PC-9 (cell line): ENCODE results near the gene PRKCH. TPM values are rescaled to one million over a fixed set of nuclear protein-coding genes. Genes with fewer than 3 reads are reported as not detected.

Experiments used
- BruUV-seq: library from RNA; stranded (reverse); fragments of 400-500 nt; replicated peaks from 2 replicates; lab custom pipeline; 2021; lab: Mats Ljungman, UMichigan
- CTCF ChIA-PET: fragments of 300-600 bp; sonication (Branson Sonifier 250); formaldehyde crosslinking; loops from one replicate; lab custom pipeline; 2022; ENCODE audit warnings: antibody characterized with exemption; lab: Charles Lee
- POLR2A ChIA-PET: fragments of 300-600 bp; sonication (Branson Sonifier 250); formaldehyde crosslinking; loops from one replicate; lab custom pipeline; 2022; ENCODE audit warnings: antibody characterized with exemption; ENCODE audit not compliant: unreplicated experiment; lab: Charles Lee
- DNase-seq, 2 experiments: peaks; one replicate each; pipeline versions ENCODE4 v3.0.0 to v3.0.0-alpha.2; 2015 to 2022; ENCODE audit warnings: mixed read lengths in 1 of 2
- H2AFZ ChIP-seq: fragments of 200-600 bp; sonication (generic); 2 replicates; pipeline ENCODE4 v1.8.1; 2017; ENCODE audit warnings: antibody characterized with exemption
- H3F3A ChIP-seq: fragments of 200-600 bp; sonication (generic); 2 replicates; pipeline ENCODE4 v1.8.1; 2017; ENCODE audit warnings: antibody characterized with exemption, mild to moderate bottlenecking, low read depth; ENCODE audit not compliant: insufficient read depth
- H3K27ac ChIP-seq: fragments of 200-600 bp; sonication (generic); 2 replicates; pipeline ENCODE4 v1.6.1; 2016; ENCODE audit warnings: mixed run types
- H3K27me3 ChIP-seq: fragments of 200-600 bp; sonication (generic); 2 replicates; pipeline ENCODE4 v1.6.1; 2016; ENCODE audit warnings: low read depth, mixed run types; ENCODE audit not compliant: insufficient read depth
- H3K36me3 ChIP-seq: fragments of 200-600 bp; sonication (generic); 2 replicates; pipeline ENCODE4 v1.6.1; 2016; ENCODE audit warnings: low read depth, mixed run types
- H3K4me1 ChIP-seq: fragments of 200-600 bp; sonication (generic); replicated peaks from 2 replicates; pipeline ENCODE4 v1.6.1; 2016; ENCODE audit warnings: mixed run types; ENCODE audit not compliant: insufficient read depth
- H3K4me2 ChIP-seq: fragments of 200-600 bp; sonication (generic); 2 replicates; pipeline ENCODE4 v1.6.1; 2017; ENCODE audit warnings: mixed run types
- H3K4me3 ChIP-seq: fragments of 200-600 bp; sonication (generic); 2 replicates; pipeline ENCODE4 v1.6.1; 2016; ENCODE audit warnings: mixed run types
- H3K79me2 ChIP-seq: fragments of 200-600 bp; sonication (generic); 2 replicates; pipeline ENCODE4 v1.6.1; 2017; ENCODE audit warnings: low read depth, mixed run types
- H3K9me2 ChIP-seq: fragments of 200-600 bp; sonication (generic); 2 replicates; pipeline ENCODE4 v1.8.1; 2017; ENCODE audit warnings: mild to moderate bottlenecking; ENCODE audit not compliant: insufficient read depth
- H3K9me3 ChIP-seq: fragments of 200-600 bp; sonication (generic); 2 replicates; pipeline ENCODE4 v1.8.1; 2016; ENCODE audit warnings: low read depth; ENCODE audit not compliant: insufficient read depth
- H4K20me1 ChIP-seq: fragments of 200-600 bp; sonication (generic); 2 replicates; pipeline ENCODE4 v1.8.1; 2017; ENCODE audit not compliant: insufficient read depth
- EZH2 ChIP-seq: fragments of 200-600 bp; sonication (generic); IDR thresholded peaks from 2 replicates; pipeline ENCODE4 v1.8.0; 2017; ENCODE audit warnings: antibody characterized with exemption, low read depth
- intact Hi-C: fragments of 100-400 bp; cut with micrococcal nuclease; formaldehyde crosslinking; loops from one replicate; pipeline ENCODE4 v1.10.0; 2022; ENCODE audit not compliant: unreplicated experiment
- total RNA-seq: library from RNA; stranded (reverse); gene quantifications from 2 replicates; pipeline ENCODE4 v1.2.3, GENCODE V29; 2021
- TF ChIP-seq, protein P1 (sequence below): fragments of 200-600 bp; sonication (generic); conservative IDR thresholded peaks from 2 replicates; pipeline ENCODE4 v1.6.1; 2017; ENCODE audit warnings: mixed run types, antibody characterized with exemption, mild to moderate bottlenecking, moderate library complexity

The PRKCH gene
- total RNA-seq, 1 experiment from 2014 or later, result 32.4 TPM

DNA sequence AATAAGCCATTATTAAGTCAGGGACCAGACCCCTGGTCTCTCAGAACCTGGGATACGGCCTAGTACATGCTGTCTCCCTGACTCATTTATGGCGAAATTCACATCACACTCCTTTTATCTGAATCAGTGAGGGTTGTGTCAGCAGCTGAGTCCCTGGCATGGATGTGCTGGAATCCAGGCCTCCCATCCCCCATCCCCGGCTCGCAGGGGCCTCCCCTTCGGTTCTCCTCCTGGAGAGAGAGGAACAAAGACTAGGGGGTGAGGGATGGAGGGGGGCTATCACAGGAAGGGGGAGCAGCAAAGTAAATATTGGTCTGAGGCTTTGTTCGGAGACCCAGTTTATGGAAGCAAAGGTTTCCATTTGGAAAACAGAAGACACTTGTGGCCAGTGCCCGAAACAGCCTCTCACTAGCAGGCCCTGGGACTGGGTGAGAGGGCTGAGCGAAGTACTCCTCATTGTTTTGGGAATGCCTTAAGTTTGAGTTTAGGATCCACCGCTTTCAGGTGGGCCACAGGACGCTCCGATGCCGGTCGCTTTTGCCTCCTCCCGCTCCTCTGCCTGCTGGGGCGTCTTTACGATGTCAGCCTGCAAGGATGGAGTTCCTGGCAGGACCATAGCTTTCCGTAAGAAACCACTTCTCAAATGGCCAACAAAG, 145.0 kb downstream of the PRKCH start:
- no peak overlapping the region for H2AFZ ChIP-seq
- H3K27ac ChIP-seq, result peak overlapping the region; percentile 71
- peak overlapping the region; percentile 50 for H3K4me2 ChIP-seq
- POLR2A ChIA-PET, result interaction anchor here (0.6 to 1.0 kb wide), 2 partner anchors 296 to 466 kb away, joined by 3 to 4 read pairs; partner anchors contain the start of gene SNAPC1
- H3K9me3 ChIP-seq, result 0 out of 2 replicates have a peak, but pooled peaks cover 6% of the 10 kb centered on the region
- no peaks in the 10 kb centered on the region for H3K9me2 ChIP-seq
- DNase-seq, result peak in 1 of 2 experiments; percentile 87
- peaks cover 62% of the 10 kb centered on the region for H3K4me1 ChIP-seq
- no peaks in the 10 kb centered on the region for H4K20me1 ChIP-seq
- peaks cover 21% of the 10 kb centered on the region for H3F3A ChIP-seq
- intact Hi-C loops, result no loop called here
- peaks cover 68% of the 10 kb centered on the region for H3K79me2 ChIP-seq
- no TSS peak for BruUV-seq
- no peaks in the 10 kb centered on the region; the same call in 1 of the 2 replicates for H3K36me3 ChIP-seq
- no peaks in the 10 kb centered on the region for H3K27me3 ChIP-seq
- TF ChIP-seq EZH2, result no peak
- TF ChIP-seq, protein P1, sequence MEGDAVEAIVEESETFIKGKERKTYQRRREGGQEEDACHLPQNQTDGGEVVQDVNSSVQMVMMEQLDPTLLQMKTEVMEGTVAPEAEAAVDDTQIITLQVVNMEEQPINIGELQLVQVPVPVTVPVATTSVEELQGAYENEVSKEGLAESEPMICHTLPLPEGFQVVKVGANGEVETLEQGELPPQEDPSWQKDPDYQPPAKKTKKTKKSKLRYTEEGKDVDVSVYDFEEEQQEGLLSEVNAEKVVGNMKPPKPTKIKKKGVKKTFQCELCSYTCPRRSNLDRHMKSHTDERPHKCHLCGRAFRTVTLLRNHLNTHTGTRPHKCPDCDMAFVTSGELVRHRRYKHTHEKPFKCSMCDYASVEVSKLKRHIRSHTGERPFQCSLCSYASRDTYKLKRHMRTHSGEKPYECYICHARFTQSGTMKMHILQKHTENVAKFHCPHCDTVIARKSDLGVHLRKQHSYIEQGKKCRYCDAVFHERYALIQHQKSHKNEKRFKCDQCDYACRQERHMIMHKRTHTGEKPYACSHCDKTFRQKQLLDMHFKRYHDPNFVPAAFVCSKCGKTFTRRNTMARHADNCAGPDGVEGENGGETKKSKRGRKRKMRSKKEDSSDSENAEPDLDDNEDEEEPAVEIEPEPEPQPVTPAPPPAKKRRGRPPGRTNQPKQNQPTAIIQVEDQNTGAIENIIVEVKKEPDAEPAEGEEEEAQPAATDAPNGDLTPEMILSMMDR, result no peak
- CTCF ChIA-PET, result no interaction called here
- H3K4me3 ChIP-seq, result no peak overlapping the region

DNA sequence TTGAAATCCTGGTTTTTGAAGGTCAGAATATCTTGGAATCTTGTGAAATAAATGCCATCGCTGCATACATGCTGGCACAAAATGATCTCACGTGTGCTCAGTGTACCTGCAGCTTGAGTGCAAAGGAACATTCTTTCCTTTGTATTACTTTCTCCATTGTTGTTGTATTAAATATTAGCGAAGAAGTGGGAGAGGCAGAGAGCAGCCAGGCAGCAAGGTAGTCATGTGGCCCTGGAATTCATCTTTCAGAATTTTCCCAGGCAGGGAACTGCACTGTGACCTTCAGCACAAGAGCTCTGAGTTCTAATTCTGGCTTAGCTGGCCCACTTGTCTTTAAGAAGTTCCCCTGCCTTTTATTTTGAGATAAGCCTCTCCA, 145.5 kb downstream of the PRKCH start:
- no TSS peak for BruUV-seq
- H3K4me1 ChIP-seq, result peaks cover 63% of the 10 kb centered on the region

DNA sequence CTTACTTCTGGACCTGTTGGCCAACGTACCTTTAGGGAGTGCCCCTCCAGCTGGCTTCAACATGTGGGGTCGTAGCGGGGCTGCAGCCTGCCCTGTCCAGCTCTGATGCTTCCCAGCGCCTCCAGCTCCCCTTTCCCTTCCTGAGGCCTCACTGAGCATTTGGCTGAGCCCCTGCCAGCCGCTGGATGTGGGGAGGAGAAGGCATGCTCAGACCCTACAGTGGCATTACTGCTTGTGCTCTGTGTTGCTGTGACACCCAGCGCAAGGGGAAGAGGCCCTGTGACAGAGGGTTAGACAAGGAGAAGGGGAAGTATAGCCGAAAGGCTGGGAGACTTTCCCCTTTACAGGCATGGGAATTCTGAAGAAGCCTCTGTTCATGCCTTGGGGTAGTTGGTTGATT, 145.9 kb downstream of the PRKCH start:
- POLR2A ChIA-PET, result no interaction called here
- no peak overlapping the region for H3K4me3 ChIP-seq
- no peak overlapping the region for H2AFZ ChIP-seq
- intact Hi-C loops, result no loop called here
- H3F3A ChIP-seq, result peaks cover 25% of the 10 kb centered on the region
- BruUV-seq, result no TSS peak
- H3K9me3 ChIP-seq, result 0 out of 2 replicates have a peak, but pooled peaks cover 6% of the 10 kb centered on the region
- peaks cover 61% of the 10 kb centered on the region for H3K4me1 ChIP-seq
- H4K20me1 ChIP-seq, result no peaks in the 10 kb centered on the region
- no peaks in the 10 kb centered on the region for H3K27me3 ChIP-seq
- H3K9me2 ChIP-seq, result no peaks in the 10 kb centered on the region
- no peak for DNase-seq
- H3K27ac ChIP-seq, result no peak overlapping the region
- H3K4me2 ChIP-seq, result no peak overlapping the region
- H3K36me3 ChIP-seq, result no peaks in the 10 kb centered on the region; the same call in 1 of the 2 replicates
- CTCF ChIA-PET, result no interaction called here
- TF ChIP-seq EZH2, result no peak
- TF ChIP-seq, protein P1, result no peak
- H3K79me2 ChIP-seq, result peaks cover 63% of the 10 kb centered on the region

More for the DNA sequence above, 145.5 kb downstream of the PRKCH start:
- Histone ChIP-seq H2AFZ (no peak overlapping the region), H3K79me2 (peaks cover 67% of the 10 kb centered on the region), H3K9me2 (no peaks in the 10 kb centered on the region), H3K27me3 (no peaks in the 10 kb centered on the region), H3K27ac (0 out of 2 replicates have a peak overlapping the region, but pooled peaks have one; percentile 71), H3K4me3 (no peak overlapping the region), H3K36me3 (no peaks in the 10 kb centered on the region; the same call in 1 of the 2 replicates), H3K9me3 (0 out of 2 replicates have a peak, but pooled peaks cover 6% of the 10 kb centered on the region), H3K4me2 (peak overlapping the region; percentile 50; the same call in 1 of the 2 replicates), H3F3A (peaks cover 24% of the 10 kb centered on the region), H4K20me1 (no peaks in the 10 kb centered on the region)
- no peak for DNase-seq
- ChIA-PET POLR2A (interaction anchor here (0.6 kb wide), 1 partner anchor 466 kb away, joined by 3 read pairs; no protein-coding TSS in a partner anchor), CTCF (no interaction called here)
- intact Hi-C loops, result no loop called here
- TF ChIP-seq, protein P1, result no peak
- TF ChIP-seq EZH2, result no peak
